Measurements from ENCODE around the gene PAQR9.

GRCh38 chr3:142934887-142935269, 28.6 kb downstream of the PAQR9 start:
- TF ChIP-seq POLR2A (IDR thresholded peaks at IDR 0.05) (no peak), CTCF (IDR thresholded peaks at IDR 0.05) (no peak), EP300 (IDR thresholded peaks at IDR 0.05) (no peak), POLR2AphosphoS5 (IDR thresholded peaks at IDR 0.05) (no peak)
